GM19043 (cell line): ENCODE measurements around the gene KTN1.

Source experiments
- ATAC-seq: cut with Tn5 transposase; IDR thresholded peaks from one replicate; pipeline ENCODE4 v1.9.1; 2021; ENCODE audit warnings: low read depth; ENCODE audit not compliant: unreplicated experiment

KTN1 gene

DNA sequence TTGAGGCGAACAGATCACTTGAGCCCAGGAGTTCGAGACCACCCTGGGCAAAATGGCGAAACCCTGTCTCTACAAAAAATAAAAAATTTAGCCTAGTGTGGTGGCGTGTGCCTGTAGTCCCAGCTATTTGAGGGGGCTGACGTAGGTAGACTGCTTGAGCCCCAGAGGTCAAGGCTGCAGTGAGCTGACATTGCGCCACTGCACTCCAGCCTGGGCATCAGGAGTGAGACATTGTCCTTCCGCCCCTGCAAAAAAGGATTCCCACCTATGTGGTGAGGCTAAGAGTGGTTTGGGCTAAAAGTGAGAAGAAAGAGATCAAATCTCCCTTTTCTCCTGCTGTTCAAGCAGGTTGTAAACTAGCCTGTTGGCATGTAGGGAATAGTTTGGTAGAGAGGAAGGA lies 5.0 kb upstream of the KTN1 start:
- ATAC-seq: no peak

DNA sequence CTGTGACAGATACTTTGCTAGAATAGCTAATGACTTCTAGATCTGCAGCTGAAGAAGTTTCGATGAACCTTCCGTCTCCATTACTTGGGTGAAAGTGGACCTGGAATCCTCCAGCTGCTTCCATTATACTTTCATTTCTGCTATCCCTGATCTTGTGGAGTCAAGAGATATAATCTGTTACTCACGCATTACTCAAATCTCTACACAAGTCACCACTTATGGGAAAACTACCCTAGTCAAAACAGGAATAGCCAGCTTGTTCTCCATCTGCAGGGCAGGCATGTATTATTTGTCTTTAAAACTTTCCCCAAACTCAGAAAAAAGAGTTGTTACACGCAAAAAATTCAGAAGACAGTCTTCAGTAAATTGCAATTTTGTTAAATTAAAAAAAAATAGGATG lies 2.8 kb upstream of the KTN1 start:
- no peak for ATAC-seq

GRCh38 chr14:55578511-55578910 lies 1.5 kb upstream of the KTN1 start:
- no peak for ATAC-seq

DNA sequence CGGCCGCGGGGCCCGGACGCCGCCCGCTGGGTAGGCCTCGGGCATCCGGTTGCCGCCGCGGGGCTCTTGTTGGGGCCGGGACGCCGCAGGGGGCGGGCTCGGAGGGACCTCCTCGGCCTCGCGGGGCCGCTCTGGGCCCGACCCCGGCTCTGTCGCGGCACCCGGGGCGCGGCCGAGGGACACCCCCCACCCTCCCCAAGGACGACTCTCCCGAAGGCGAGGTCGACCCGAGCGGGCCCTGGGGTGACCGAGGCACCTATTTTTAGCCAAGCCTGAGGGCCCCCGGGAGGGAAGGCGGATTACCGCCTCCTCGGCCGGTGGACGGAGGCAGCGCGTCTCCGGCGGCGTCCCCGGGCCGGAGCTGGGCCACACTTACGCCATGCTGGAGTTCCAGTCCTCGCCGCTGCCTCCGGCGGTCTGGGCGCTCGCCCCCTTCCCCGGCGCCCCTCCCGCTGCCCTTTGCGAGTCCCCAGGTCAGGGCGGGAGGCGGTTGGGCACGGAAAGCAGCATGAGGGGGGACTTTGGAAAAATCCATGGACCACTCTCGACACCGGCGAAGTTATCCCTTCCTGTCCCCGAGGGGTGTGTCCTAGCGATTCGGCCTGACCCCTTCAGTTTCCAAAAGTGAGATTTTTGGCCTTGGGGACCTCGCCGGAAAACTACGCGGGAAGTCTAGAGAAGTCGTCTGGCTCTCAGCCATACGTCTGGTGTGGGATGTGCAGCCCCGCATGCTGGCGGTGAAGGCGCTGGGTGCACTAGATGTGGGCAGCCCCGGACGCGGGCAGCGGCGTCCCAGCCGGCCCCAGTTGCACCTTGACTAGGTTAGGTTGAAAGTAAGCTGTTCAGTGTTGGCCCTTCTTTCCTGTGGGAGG lies 699 bp downstream of the KTN1 start:
- ATAC-seq: peak; percentile 28

DNA sequence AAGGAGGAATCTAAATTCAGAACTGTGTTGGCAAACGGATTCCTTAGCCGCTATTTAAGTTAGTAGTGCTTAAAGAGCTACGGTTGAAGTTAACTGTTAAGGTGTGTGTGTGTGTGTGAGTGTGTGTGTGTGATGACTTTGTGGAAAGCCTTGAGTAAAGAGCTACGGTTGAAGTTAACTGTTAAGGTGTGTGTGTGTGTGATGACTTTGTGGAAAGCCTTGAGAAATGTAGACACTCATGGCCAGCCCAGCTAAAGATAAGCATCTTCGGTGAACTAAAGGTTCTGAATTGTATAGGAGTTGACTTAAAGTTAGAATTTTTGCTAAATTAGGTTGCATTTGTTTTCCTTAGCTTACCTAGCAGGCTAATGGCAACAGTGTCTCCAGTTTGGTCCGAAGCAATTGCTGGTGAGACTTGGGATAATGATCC lies 1.4 kb downstream of the KTN1 start:
- ATAC-seq: no peak

DNA sequence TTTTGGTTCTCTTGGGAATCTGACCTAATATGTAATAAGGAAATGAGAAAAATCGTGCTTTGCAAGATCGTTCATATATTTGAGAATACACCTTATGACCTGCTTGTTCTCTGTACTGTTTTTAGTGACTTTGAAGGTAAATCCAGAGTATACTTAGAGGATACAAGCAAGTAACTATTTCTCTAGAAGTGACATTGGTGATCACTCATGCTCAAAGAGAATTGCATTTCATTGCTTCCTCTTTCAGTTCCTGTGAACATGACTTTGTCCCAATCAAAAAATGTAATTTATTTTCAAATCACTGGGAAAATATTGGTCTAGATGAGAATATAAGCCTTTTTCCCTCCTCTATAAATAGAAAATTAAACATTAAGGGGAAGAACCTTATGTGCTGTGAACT lies 2.7 kb downstream of the KTN1 start:
- ATAC-seq: peak; percentile 36

DNA sequence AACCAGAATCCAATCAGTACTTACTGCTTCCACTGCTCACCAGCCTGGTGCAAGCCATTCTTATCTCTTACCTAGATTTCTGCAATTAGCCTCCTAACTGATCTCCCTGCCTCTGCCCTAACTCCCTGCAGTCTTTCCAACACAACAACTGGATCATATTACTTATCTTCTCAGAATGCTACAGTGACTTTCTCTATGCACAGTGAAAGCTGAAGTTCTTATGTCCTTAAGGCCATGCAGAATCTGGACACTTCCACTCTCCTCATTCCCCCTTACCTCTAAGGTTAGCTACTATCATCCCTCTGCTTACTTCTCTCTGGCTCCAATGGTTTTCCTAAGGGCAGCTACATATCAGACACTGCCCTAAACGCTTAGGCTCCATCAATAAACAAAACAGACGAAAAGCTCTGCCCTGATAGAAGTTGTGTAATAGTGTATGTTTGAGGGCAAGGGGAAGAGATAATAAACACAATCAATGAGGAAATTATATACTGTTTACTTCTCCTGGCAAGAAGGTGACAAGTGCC lies 4.0 kb downstream of the KTN1 start:
- ATAC-seq: no peak

GRCh38 chr14:55585854-55586253 lies 5.8 kb downstream of the KTN1 start:
- no peak for ATAC-seq

DNA sequence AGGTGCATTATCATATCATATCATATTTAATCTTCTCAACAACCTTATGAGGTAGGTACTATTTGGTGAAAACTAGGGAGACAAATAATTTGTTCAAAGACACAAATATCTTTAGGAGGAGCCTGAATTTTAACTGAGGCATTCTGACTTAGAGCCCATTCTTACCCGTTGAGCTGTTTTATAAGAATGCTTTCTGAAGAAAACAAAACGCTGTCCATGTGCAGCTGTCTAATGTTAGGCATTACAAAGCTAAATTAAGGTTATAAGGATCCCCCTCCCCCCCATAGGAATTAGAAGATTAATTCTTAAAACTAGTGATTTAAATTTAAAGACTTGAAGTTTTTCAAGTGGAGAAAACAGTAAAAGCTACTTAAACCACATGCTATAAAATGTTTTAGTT lies 6.4 kb downstream of the KTN1 start:
- no peak for ATAC-seq

GRCh38 chr14:55587847-55588246 lies 7.8 kb downstream of the KTN1 start:
- ATAC-seq: no peak

DNA sequence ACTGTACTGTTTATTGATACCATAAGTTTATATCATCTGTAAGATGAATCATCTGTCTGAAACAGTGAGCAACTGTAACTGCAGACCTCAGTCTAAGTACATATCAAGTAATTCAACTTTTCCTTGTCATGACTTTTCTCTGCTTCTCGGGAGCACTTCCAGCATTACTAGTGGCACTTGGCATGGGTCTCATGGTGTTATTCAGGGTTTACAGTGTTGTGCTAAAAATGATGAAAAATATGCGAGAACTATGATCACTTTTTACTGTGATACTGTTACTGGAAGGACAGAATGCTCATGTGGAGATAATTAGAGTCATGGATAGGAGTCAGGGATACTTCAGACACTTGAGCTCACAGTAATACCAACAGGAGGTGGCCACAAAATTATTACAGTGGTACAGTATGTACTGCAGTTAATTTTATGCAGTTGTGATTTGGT lies 8.3 kb downstream of the KTN1 start:
- ATAC-seq: no peak

DNA sequence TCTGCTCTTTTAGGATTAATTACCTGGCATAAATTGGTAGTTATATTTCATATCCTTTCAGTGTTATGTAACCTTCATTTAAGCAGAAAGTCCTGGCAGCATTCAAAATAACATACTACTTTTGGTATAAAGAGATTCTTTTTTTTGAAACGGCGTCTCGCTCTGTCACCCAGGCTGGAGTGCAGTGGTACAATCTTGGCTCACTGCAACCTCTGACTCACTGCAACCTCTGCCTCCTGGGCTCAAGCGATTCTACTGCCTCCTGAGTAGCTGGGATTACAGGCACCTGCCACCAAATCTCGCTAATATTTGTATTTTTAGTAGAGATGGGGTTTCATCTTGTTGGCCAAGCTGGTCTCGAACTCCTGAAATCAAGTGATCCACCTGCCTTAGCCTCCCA lies 9.2 kb downstream of the KTN1 start:
- no peak for ATAC-seq

GRCh38 chr14:55592436-55592835 lies 12.4 kb downstream of the KTN1 start:
- ATAC-seq: no peak

- no peak for ATAC-seq
Measured at GRCh38 chr14:55593698-55594097, 13.7 kb downstream of the KTN1 start.

DNA sequence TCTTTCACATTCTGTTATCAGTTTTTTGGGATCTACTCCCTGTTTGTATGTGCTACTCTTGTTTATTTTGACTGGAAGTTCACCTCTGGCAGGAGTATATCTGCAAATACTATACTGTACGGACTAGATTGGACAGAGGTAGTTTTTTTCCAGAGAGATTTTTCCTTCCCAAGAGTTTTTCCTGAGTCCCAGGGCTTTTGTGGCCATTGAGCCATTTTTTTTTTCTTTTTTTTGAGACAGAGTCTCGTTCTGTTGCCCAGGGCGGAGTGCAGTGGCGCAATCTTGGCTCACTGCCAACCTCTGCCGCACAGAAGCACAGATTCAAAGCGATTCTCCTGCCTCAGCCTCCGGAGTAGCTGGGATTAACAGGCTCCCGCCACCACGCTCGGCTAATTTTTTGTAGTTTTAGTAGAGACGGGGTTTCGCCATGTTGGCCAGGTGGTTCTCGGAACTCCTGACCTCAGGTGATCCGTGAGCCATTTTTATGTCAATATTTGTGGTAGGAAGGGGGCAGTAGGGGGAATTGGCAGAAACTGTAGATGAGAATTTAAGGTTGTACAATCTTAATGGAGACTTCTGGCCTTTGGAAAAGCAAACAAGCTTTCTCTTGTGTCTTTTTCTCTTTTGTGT lies 19.4 kb downstream of the KTN1 start:
- ATAC-seq: no peak

DNA sequence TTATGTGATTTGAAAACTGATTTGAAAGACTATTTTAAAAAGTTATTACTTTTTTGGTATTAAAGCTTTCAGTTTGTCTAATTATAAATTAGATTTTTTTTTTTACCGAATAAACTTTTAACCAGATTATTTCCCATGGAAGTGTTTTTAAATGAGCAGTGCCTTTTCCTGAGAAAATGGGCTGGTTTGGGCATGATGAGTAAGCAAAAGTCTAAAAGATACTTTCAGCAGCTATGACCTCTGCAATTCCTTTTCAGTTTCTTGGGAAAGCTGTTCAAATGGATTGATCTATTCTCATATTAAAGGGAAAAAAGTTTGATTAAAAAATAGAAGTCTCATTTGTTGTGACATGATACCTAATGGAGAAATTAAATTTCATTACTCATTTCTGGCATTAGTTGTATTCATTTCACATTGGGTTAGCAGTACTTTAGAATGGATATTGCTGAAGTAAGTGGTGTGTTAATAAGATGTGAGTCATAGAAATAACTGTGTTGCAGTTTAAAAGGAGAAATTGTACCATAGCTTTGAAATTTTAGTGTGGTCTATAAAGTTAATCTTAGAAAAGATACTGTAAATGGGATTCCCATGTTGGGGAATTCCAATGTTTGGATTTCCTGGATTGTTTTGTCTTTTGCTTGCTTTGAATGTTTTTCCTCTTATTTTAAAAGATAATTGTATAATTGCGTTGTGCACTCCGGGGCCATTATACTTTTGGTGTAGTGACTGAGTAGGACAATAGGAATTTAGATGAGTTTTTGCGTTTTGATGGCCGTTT lies 21.0 kb downstream of the KTN1 start:
- ATAC-seq: no peak

DNA sequence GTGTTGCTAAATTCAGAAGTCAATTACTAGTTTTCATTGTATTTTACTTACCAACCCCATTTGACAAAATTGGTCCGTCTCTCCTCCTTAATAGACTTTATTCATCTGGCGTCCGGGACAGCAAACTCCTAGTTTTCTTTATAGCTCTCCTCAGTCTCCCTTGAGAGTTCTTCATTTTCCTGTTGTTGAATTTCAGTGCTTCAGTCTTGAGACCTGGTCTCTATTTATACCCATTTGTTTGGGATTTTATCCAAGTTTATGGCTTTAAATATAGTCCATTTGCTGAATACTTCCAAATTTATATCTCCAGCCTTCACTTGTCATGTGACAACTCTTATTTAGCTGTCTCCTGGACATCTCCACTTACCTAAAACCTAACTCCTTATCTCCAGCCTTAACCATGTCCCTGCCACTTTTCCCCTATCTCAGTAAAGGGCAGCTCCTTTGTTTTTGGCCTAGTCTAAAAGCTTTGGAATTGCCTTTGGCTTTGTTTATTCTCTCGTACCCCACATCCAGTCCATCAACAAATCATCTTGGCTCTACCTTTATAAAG lies 23.5 kb downstream of the KTN1 start:
- ATAC-seq: no peak

GRCh38 chr14:55604488-55604887 lies 24.5 kb downstream of the KTN1 start:
- ATAC-seq: no peak

DNA sequence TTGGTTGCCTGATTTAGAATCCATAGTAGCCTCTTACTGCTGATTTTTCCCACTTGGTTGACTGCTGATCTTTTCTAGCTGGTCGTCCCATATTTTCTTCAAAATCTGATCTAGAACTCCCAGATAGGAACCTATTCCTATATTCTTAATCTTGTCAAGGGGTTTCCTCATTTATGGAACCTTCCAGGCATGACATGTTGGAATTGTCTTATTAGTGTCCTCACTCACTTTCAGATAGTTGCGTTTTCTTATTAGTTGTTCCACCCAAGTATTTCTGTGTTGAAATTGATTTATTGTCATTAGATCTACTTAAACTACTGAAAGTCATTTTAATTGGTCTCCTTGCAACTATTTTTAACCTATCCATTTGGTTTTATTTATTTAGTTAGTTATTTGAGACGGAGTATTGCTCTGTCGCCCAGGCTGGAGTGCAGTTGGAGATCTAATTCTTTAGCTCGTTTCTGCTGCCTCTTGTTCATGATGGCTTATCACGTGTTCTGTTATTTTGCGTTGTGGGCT lies 25.0 kb downstream of the KTN1 start:
- ATAC-seq: no peak

- no peak for ATAC-seq
Measured at GRCh38 chr14:55605793-55606192, 25.8 kb downstream of the KTN1 start.

DNA sequence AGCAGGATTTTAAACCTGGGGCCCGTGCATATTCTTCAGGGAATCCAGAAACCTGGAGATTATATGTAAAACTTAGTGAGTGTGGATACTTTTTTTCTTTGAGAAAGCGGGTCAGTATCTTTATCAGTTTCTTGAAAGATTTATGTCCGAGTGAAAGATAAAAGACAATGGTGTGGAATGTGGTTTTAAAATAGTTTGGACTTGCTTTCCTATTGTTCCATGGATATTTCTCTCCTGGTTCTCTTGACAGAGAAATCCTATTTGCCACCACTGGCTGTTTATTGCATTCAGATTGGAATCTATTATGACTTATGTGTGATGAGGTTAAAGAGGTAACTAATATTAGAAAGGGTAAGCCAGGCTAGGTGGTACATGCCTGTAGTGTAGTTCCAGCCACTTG lies 27.4 kb downstream of the KTN1 start:
- no peak for ATAC-seq
